HFF-Myc (cell line): ENCODE results near the gene PLEKHA5.
"Not testable (repeated sequence)": the region's sequence is repeated elsewhere in the genome, so short reads cannot be mapped to it uniquely, and the experiment has no call there.

Experiments
- DNase-seq: peaks from one replicate; pipeline ENCODE4 v3.0.0-alpha.2; 2011; ENCODE audit warnings: low read depth; ENCODE audit errors: extremely low read depth
- H3K4me3 ChIP-seq: replicated peaks from 2 replicates; pipeline ENCODE4 v1.5.1; 2011; ENCODE audit warnings: low read depth, mild to moderate bottlenecking, control low read depth, low read length
- TF ChIP-seq, protein P1 (sequence below): IDR thresholded peaks from 2 replicates; pipeline ENCODE4 v1.5.1; 2012; ENCODE audit warnings: mild to moderate bottlenecking, low read depth, low read length, control low read depth; ENCODE audit errors: missing control alignments

PLEKHA5 gene

DNA sequence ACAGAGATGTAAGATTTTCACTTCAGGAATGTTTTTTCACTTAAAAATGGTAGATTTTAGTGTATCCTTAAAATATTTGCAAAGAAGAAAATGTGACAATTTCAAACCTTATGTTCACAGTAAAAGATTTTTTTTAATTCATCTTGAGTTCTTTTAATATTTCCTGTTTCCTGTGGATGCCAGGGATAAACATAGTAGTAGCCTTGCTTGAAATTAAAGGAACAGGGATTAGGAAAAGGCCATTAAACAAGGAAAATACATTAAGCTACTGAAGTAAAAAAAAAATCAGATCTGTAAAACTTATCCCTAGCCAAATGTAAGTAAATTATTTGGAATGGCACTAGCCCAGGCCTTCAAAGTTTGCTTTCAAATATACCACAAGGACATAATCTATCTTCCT is 171.7 kb downstream of the PLEKHA5 start:
- H3K4me3 ChIP-seq: no peak overlapping the region
- no peak for DNase-seq
- TF ChIP-seq, protein P1, sequence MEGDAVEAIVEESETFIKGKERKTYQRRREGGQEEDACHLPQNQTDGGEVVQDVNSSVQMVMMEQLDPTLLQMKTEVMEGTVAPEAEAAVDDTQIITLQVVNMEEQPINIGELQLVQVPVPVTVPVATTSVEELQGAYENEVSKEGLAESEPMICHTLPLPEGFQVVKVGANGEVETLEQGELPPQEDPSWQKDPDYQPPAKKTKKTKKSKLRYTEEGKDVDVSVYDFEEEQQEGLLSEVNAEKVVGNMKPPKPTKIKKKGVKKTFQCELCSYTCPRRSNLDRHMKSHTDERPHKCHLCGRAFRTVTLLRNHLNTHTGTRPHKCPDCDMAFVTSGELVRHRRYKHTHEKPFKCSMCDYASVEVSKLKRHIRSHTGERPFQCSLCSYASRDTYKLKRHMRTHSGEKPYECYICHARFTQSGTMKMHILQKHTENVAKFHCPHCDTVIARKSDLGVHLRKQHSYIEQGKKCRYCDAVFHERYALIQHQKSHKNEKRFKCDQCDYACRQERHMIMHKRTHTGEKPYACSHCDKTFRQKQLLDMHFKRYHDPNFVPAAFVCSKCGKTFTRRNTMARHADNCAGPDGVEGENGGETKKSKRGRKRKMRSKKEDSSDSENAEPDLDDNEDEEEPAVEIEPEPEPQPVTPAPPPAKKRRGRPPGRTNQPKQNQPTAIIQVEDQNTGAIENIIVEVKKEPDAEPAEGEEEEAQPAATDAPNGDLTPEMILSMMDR: no peak

DNA sequence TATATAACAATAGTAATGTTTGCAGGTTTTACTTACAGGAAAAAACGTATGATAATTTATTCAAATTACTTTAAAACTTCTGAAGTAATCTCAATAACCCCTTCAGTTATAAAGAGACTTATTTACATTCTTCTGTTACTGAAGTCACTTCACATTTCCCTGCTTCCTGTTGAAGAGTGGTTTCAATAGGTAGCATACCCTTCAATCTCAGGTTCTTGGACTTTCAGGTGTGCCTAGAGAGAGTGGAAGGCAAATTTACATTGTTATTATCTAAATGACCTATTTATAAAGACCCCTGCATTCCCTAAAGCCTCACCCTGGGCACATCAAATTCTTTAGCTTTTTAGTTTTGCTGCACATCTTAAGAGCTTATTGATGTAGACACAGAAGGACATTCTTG is 172.2 kb downstream of the PLEKHA5 start:
- TF ChIP-seq, protein P1: no peak
- DNase-seq: no peak
- H3K4me3 ChIP-seq: no peak overlapping the region

DNA sequence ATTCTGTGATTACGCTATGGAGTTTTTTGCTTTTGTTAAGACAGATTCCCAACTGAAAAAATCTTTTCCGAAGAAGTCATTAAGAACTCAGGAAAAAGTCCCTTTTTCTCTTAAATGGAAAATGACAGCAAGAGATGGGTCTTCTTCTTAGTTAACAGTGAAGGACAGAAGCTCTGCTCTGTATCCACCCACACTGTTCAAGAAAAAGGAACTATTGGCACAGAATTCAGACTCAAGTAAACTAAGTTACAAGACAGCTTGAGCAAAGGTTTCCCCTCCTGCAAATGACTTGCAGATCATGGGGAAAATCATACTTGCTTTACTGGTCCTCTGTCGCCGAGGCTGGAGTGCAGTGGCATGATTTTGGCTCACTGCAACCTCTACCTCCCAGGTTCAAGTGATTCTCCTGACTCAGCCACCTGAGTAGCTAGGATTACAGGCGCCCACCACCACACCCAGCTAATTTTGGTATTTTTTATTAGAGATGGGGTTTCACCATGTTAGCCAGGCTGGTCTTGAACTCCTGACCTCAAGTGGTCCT is 172.6 kb downstream of the PLEKHA5 start:
- no peak overlapping the region for H3K4me3 ChIP-seq
- DNase-seq: no peak
- TF ChIP-seq, protein P1: no peak

DNA sequence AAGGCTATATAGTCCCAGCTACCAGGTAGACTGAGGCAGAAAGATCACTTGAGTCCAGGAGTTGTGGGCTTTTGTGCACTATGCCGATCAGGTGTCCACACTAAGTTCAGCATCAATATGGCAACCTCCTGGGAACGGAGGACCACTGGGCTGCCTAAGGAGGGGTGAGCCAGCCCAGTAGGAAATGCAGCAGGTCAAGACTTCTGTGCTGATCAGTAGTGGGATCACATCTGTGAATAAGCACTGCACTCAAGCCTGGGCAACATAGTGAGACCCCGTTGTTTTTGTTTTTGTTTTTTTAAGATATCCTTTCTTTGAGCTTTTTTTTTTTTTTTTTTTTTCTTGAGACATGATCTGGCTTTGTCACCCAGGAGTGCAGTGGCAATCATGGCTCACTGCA is 174.0 kb downstream of the PLEKHA5 start:
- TF ChIP-seq, protein P1: no peak
- no peak for DNase-seq
- no peak overlapping the region for H3K4me3 ChIP-seq

DNA sequence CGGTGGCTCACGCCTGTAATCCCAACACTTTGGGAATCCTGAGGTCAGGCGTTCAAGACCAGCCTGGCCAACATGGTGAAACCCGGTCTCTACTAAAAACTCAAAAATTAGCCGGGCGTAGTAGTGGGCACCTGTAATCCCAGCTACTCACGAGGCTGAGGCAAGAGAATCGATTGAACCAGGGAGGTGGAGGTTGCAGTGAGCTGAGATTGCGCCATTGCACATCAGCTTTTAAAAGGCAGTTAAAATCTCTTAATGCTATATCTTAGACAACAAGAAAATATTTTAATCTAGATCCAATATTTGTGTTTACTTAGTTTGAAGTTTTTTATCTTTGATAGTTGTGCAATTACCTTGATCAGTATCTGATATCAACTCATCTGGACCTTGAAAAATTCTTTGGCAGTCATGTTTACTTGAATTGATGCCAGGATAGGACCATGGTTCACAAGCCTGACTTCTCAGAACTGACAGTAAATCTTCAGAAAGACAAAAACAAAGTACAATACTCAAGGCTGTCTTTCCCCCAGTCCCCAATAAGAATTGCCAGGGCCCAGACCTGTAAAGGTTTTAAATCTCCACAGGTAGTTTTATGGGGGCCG is 174.7 kb downstream of the PLEKHA5 start:
- TF ChIP-seq, protein P1: no peak
- DNase-seq: no peak
- no peak overlapping the region for H3K4me3 ChIP-seq

DNA sequence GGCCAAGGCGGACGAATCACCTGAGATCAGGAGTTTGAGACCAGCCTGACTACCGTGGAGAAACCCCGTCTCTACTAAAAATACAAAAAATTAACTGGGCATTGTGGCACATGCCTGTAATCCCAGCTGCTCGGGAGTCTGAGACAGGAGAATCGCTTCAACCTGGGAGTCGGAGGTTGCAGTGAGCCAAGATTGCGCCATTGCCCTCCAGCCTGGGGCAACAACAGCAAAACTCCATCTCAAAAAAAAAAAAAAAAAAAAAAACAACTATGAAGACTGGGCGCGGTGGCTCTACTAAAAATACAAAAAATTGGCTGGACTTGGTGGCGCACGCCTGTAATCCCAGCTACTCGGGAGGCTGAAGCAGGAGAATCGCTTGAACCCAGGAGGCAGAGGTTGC is 176.1 kb downstream of the PLEKHA5 start:
- DNase-seq: not testable (repeated sequence)

DNA sequence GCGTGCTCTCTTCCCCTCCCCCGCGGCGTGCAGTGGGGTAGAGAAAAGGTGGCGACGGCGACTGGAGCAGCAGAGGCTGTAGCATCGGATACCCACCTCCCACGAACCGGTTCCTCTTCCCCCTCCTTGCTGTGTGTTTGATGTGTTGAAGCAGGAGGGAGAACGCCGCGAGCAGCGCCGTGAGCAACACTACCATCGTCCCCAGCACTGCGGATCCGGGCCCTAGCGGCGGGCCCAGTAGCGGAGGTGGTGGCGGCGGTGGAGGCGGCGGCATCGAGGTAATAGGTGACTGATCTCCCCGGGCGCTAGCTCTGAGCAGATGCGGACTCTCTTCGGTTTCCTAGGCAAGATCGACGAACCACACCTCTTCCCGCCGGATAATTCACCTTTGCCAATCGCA is 176.8 kb downstream of the PLEKHA5 start:
- DNase-seq: no peak
- H3K4me3 ChIP-seq: no peak overlapping the region
- TF ChIP-seq, protein P1: no peak

More for the DNA sequence above, 176.1 kb downstream of the PLEKHA5 start:
- H3K4me3 ChIP-seq: not testable (repeated sequence)
